NCI-H1105 treated with DMSO at 0.1 percent for 48 hours (cell line): ENCODE results near the gene TMBIM1.
A peak's percentile ranks its signal among the peaks of the same experiment; 100 is the strongest.

Experiments used
- DNase-seq: peaks from one replicate; lab custom pipeline; 2025; lab: John Stamatoyannopoulos, UW

TMBIM1 gene

DNA sequence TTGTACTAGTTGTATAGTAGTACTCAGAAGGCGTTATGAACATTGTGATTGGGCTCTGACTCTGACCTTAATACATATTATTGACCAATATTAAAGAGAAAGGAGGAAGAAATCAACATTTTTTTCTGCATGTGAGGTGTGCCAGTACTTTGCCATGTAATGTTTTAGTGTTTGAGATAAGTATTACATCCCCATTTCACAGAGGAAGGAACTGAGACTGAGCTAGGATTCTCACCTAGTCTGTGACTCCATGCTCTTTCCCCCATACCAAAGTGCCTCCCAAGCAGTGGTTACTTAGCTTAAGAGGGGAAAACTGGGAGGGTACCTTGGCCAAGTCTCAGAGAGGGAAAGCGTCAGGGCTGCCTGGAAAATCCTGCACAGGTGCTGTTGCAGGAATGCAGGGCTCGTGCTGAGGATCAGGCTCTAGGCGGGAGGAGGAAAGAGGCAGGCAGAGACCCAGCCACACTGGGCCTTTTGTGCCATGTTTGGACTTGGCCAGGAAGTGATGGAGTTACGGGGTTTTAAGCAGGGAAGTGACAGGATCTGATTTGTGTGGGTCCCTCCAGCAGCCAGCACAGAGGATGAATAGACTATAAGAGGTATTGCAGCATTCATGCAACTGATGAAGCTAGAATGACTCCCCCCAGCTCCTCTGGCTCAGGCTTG lies 20.3 kb downstream of the TMBIM1 start:
- DNase-seq: no peak

DNA sequence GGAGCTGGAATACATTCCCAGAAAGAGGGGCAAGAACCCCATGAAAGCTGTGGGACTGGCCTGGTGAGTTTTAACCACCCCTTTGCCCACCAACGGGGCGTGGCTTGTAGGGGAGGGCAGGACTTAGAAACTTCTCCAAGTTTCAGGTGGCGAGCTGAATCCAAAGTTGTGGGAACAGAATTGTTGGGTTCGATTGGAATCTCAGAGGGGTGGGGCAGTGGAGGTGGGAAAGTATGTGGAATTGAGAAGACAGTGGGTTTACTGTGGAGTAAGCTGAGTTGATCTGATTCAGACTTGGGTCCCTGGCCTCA lies 20.9 kb downstream of the TMBIM1 start:
- no peak for DNase-seq

DNA sequence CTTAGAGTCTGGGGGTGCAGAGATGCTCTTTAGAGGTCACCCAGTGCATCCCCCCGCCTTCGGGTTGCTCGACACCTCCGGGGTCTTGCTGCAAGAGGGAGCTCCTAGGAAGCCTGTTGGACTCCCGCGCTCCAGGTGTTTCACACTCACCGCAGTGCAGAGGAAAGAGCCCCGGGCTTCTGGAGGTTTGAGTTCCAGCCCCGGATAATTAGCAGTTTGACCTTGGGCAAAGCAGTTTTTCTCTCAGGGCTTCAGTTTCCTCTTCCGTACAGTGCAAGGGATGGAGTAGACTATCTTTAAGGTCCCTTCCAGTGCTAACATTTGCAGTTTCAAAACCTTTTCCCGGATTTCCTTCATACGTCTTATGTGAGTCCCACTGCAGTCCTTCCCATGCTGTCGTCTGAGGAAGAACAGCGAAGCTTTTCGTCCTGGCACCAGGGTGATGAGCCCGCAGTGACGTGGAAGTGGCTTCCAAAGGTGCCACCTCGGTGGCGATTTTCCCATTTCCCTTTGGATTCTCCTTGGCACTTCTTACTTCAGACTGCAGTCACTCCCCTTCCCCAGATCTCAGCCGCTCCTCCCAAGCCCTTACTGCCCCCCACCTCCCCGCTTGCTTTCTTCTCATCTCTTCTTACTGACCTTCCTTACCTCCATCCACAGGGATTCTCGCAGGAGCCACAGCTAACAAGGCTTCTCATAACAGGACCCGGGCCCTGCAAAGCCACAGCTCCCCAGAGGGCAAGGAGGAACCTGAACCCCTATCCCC lies 21.4 kb downstream of the TMBIM1 start:
- DNase-seq: no peak

DNA sequence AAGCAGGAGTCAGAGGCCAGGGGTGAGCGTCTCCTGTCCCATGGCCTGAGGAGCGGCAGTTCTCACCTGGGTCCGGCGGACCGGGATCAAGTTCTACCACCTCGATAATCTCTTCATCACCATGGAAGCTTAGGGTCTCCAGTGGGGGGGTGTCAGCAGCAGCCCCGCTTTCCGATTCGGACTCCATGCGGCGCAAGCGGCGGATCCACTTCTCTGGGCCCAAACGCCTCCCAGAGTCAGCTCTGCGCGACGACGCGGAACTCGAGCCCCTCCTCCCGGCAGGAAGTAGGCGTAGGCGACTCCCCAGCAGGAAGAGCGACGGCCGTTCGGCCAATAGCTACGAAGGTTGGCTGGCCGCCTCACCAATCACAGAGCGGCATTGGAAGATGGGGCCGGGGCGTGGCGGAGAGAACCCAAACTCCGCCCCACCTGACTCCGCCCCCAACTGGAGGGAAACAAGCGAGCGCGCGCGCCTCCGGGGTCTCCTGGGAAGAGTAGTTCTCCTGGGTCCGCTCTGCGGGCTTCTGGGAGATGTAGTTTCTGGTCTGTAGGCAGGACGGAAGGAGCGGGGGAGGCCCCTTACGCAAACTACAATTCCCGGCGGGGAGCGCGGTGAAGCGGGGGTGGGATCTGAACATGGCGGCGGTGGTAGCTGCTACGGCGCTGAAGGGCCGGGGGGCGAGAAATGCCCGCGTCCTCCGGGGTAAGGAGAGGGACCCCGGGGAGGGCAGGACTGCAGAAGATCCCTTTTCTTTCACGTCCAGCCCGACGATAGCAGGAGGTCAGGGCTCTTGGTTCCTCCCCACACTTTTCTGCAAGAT lies 22.2 kb downstream of the TMBIM1 start, which contains the start of the genes AAMP and PNKD:
Gene AAMP (minus strand): TSS at position 238 of the 821 bp plus-strand sequence. CDS start 51 bp downstream, at position 187.
Gene PNKD (plus strand): TSS at position 620 of the 821 bp plus-strand sequence. CDS start 17 bp downstream, at position 637.
- peak; percentile 97 for DNase-seq

DNA sequence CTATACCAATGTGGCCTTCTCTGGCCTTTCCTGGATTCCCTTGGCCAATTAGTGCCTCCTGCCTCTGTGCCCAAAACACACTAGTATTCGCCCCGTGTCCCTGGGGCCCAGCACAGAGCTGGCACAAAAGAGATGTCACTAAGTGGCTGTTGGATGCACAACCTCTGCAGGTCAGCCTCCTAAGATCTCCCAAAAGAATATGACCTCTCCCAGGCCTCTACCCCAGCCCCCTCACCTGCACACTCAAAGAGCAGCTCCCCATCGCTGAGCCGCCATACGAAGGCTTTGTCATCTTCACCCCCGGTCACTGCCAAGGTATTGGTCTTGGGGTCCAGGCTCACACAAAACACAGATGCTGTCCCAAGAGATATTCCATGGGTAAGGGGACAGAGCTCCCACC lies 25.0 kb downstream of the TMBIM1 start:
- DNase-seq: no peak

DNA sequence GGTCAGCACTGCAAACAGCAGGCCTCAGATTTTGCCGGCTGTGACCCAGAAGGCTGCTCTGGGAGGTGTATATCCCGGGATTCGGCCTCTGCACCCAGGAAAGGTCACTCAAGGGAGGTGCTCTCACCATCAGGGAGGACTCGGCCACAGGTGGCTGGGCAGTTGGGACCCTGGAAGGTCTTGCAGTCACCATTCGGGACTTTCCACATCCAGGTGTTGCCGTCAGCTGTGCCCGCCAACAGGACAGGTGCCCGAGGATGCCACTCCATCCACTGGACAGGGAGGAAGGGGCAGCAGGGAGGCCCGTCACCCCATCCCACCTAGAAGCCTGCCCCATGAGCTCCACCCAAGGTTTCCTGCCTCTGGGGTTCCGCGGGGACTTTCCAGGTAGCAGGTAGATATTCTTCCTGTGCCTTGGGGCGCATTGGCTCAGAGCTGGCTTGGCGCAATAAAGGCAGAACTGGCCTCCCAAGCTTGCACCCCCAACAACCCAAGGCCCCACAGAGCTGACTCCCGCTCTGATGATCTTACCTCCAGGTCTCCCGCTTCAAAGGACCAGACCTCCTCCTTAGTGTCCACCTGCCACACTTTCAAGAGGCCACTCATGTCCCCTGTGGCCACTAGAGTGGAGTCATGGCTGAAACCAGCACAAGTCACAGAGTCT lies 25.9 kb downstream of the TMBIM1 start:
- no peak for DNase-seq

DNA sequence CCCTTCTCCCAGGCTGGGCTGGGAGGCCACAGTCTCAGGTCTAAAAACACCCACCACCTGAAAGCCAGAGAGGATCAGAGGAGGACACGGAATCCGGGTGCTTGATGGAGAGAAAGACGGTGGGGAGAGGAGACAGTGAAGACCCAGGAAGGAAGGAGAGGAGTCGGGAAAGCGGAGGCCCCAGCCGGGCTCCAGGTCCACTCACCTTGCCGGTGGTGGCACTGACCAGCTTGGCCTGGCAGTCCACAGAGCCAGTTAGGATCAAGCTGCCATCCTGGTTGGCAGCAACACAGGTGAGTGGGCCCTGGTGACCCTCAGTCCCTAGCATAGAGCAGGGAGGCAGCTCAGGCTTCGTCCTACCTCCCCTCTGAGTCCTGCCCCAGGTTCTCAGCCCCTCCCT lies 26.7 kb downstream of the TMBIM1 start:
- no peak for DNase-seq

DNA sequence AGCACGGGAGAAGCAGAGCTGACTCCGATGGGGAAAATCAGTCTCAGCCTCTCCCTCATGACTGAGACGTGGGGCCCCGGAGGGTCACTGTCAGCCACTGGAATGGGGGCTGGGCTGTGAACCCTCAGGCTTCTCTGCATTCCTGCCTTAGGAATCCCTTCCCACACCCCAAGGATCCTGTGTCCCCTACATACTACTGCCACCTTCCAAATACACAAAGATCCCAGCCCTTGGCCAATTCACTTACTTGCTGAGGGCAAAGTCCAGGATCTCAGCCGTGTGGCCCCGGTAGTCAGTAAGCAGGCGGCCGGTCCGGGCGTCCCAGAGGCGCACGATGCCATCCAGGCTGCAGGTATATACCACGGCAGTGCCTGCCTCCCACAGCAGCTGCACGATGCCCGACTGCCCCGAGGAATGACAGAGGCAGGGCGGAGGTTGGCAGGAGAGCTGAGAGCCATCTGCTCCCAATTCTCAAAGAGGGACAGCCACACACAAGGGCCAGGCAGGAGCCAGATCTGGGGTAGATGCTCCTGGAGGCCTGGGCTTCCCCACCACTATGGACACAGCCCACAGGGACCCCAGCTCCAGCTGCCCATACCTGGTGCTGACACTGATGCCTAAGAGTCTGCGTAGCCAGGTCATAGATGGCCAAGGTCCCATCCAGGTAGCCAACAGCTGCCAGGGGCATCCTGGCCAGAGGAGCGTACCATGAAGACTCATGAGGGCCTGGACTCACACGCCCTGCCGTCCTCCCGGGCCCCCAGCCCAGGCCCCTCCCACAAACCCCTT lies 27.3 kb downstream of the TMBIM1 start:
- no peak for DNase-seq

DNA sequence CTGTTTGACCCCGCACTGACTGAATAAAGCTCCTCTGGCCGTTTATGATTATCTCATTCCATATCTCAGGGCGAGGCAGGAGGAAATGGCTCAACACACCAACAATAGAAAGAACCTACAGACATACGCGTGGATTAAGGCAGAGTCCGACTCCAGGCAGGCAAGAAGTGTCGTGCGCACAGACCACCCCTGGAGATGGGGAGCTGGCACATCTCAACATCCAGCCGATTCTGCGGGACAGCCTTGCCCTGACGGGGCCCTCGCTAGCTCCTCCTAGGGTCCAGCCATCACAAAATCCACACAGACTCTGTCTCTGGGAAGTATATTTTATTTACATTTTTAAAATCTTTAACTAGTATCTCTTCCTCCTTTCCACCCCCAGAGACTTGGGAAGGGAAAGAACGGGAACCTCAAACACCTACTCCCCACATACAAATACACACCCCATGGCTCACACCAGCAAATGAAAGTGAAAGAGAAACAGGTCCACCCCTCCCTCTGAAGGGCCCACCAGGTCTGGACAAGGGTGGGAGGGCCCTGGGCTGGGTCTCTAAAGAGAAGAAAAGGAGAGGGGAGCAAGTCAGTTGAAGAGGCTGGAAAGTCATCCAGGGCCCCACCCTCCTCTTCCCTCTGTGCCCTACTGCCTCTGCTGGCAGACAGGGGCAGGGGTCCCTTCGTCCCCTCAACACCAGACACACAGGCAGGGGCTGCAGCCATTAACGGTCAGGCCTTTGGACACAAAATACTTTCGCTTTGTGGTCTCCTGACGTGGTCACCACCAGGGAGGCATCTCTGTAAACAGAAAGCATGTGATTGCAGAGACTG lies 28.3 kb downstream of the TMBIM1 start:
- DNase-seq: no peak

DNA sequence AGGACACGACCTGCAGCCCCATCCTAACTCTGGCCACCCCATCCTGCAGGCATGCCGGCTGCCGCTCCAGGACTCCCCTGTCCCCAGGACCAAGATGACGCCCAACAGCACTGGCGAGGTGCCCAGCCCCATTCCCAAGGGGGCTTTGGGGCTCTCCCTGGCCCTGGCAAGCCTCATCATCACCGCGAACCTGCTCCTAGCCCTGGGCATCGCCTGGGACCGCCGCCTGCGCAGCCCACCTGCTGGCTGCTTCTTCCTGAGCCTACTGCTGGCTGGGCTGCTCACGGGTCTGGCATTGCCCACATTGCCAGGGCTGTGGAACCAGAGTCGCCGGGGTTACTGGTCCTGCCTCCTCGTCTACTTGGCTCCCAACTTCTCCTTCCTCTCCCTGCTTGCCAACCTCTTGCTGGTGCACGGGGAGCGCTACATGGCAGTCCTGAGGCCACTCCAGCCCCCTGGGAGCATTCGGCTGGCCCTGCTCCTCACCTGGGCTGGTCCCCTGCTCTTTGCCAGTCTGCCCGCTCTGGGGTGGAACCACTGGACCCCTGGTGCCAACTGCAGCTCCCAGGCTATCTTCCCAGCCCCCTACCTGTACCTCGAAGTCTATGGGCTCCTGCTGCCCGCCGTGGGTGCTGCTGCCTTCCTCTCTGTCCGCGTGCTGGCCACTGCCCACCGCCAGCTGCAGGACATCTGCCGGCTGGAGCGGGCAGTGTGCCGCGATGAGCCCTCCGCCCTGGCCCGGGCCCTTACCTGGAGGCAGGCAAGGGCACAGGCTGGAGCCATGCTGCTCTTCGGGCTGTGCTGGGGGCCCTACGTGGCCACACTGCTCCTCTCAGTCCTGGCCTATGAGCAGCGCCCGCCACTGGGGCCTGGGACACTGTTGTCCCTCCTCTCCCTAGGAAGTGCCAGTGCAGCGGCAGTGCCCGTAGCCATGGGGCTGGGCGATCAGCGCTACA lies 29.4 kb downstream of the TMBIM1 start:
- DNase-seq: no peak

DNA sequence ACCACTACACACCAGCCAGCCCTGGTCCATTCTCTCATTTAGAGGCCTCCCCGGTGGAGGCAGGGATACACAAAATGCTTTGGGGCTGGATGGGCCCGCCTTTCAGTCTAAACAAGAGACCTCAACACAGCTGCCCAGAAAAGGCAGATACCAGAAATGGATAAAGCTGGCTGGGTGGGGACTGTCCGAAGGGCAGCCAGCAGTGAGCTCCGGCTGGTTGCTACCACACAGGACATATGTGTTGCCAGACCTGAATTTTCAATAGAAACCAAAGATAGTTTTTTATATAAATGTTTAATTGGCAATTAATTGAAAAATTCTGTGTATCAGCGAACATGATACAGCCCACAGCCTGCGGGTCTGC lies 30.1 kb downstream of the TMBIM1 start:
- DNase-seq: no peak

DNA sequence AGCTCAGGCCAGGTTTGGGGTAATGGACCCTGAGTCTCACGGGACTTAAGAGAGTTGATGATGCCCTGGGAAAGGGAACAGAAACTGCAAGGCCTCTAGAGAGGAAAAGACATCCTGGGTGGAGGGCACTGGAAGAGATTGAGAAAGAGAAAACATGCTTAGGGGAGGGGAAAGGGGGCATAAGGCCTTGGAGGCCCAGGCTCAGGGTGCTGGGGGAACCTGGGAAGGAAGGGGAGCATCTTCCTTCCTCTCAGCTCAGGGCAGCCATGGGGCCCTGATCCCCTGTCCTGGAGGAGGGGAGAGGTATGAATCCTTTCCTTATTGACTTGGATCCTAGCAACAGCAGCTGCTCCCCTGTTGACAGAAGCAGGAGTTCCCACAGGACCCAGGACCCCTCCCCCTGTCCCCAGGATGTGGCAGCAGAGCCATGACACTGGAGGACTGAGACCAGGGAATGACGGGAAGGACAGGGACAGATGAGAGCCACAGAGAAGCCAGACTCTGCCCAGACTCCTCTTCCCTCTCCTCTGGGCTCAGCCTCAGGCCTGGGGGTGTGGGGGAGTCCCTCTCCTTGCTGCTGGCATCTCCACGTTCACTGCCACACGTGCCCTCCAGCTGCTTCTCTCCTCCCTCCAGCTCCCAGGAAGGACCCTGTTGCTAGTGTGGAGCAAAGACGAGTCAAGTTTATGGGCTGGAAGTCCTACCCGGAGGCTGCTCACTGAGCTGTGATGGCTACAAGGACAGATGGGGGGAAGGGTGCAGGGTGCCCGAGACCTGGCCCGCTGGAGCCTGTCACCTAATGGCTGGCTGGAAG lies 30.7 kb downstream of the TMBIM1 start:
- DNase-seq: no peak

DNA sequence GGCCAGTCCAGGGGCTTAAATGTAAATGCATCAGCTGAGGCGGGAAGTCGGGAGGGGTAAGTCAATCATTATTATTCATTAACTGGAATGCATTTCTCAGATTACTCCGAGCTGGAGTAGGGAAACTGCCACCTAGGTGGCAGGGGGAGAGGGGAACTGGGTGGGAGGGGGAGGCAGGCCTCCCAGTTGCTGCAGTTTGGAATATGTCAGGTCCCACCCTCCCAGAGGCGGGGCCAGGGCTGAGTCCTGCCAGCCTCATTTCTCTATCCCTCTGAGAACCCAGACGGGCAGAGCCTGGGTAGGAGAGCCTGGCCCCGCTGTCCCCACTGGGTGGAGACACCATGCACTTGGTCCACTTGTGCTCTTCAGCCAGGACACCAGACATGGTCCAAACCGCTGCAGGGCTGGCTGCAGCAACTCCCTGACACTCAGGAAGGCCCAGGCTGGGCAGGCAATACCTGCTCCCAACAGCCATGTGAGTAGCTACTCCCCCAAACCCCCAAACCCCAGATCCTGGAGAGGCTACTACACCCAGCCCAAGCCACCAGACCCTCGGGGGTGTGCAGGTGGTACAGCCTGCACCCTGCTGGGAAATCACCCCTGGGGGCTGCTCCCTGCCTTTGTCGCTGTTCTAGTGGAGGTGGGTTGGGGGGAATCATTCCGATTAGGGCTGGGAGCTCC lies 31.4 kb downstream of the TMBIM1 start, which contains the start of gene GPBAR1:
Gene GPBAR1 (plus strand): TSS at position 274 of the 681 bp plus-strand sequence. CDS start 1,710 bp downstream, outside the sequence.
- no peak for DNase-seq

DNA sequence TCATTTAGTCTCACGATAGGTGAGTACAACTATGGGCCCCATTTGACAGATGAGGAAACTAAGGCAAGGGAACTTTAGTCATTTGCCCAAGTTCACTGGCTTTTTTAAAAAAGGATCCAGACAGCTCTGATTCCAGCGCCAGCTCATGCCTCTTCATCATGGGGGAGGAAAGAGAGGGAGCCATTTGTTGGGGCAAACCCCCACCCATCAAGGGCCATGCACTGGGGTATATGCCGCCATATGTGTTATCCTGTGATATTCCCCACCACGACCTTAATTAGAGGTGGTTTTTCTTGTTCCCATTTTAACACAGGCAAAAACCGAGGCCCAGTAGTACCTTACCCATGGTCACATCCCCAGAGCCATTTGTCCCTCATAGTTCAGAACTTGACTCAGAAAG lies 32.1 kb downstream of the TMBIM1 start:
- no peak for DNase-seq

DNA sequence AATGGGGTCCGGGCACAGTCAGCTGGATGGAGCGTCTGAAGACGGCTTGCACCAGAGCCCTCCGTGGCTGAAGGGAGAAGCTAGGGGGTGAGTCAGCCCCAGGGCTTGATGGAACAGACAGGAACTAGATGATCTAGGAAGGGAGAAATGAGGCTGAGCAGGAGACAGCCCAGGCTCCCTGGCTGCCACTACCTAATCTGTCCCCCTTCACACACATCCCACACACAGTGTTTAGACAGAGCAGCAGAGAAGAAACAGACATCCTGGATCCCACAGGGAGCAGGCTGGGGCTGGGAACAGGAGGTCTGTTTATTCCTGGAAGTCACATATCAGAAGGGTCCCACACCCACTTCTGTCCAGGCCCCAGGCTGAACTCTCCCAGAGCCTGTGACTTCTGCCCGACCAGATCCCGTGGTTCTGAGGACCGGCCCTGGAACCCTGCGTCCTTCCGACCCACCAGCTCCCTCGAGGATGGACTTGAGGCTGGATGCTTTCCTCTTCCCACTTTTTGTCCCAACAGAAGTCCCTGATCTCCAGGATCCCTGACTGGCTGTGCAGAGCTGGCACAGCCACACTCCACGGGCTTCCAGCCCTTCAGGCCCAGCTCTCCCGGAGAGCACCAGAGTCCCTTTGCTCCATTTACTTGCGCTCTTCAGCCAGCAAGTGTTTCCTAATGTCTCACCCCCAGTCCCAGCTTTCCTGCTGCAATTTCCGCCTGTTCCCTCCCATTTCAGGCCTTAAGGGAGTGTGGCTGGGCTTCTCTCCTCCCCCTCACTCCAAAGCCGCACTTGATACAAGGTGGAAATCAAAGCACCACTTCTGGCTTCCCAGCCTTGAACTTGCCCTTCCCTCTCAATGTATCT lies 33.0 kb downstream of the TMBIM1 start:
- no peak for DNase-seq

DNA sequence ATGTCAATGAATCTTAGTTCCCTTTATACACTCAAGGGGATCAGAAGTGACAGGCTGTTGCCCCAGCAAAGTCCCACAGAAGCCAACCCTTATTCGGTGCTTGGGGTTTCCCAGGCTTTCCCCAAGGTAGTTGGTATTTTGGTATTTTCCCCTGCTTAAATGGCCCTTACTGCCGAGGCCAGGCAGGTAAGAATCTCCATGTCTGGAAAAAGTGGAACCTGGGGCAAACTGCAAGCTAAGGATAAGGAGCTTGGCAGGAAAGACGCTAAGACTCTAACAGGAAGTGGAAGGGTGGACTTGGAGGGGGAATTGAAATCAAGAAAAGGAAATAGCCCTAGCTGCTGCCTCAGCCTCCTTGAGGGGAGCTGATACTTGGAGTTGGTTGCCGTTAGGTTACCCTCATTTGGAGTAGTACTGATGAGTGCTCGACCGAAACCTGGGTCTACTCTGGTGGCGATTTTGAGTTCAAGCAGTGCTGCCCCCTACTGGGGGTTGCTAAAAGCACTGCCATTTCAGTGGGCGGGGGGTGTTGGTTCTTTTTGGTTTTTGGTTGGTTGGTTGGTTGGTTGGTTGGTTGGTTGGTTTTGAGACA lies 34.8 kb downstream of the TMBIM1 start:
- no peak for DNase-seq
